Thyroid gland (tissue), 4 donors: ENCODE results near the gene ELAPOR2.

Experiments used
- CTCF ChIP-seq, 6 experiments: fragments of 200-600 bp in 3 of 6; fragments of 450-650 bp in 3 of 6; sonication (generic) in 3 of 6; IDR thresholded peaks; one replicate each; pipeline ENCODE4 v1.5.1; 2016 to 2019; ENCODE audit warnings: antibody characterized with exemption in 6 of 6, mild to moderate bottlenecking in 2 of 6, inconsistent platforms in 1 of 6, moderate library complexity in 1 of 6
- POLR2A ChIP-seq, 2 donors: fragments of 450-650 bp; IDR thresholded peaks; one replicate each; pipeline ENCODE4 v1.6.1; 2017; ENCODE audit warnings: antibody characterized with exemption in 2 of 2, mild to moderate bottlenecking in 2 of 2, moderate library complexity in 1 of 2

GRCh38 chr7:87028636-87029035 lies 30.8 kb downstream of the ELAPOR2 start:
- TF ChIP-seq CTCF (IDR thresholded peaks at IDR 0.05) (no peak), POLR2A (IDR thresholded peaks at IDR 0.05) (no peak)
